G401.6 (cell line): ENCODE results near the gene BOD1L2.

ENCODE experiments used
- FAIRE-seq: peaks from 2 replicates; lab custom pipeline; 2012; peaks lifted over from hg19 to GRCh38; lab: Jason Lieb, UNC

BOD1L2 gene

GRCh38 chr18:57150081-57150480 is 3.2 kb downstream of the BOD1L2 start:
- FAIRE-seq = no peak

- no peak for FAIRE-seq
Observed at GRCh38 chr18:57150828-57151227, 3.9 kb downstream of the BOD1L2 start.

GRCh38 chr18:57154191-57154830 is 7.4 kb downstream of the BOD1L2 start:
- no peak for FAIRE-seq

- no peak for FAIRE-seq
Observed at GRCh38 chr18:57164401-57164800, 17.5 kb downstream of the BOD1L2 start.

GRCh38 chr18:57167617-57168308 is 20.9 kb downstream of the BOD1L2 start:
- FAIRE-seq = no peak

- no peak for FAIRE-seq
Observed at GRCh38 chr18:57171026-57171425, 24.1 kb downstream of the BOD1L2 start.

- no peak for FAIRE-seq
Observed at GRCh38 chr18:57175532-57175931, 28.6 kb downstream of the BOD1L2 start.

GRCh38 chr18:57185434-57185833 is 38.5 kb downstream of the BOD1L2 start:
- no peak for FAIRE-seq

GRCh38 chr18:57188851-57189557 is 42.1 kb downstream of the BOD1L2 start:
- FAIRE-seq = no peak

GRCh38 chr18:57190026-57190425 is 43.1 kb downstream of the BOD1L2 start:
- no peak for FAIRE-seq

GRCh38 chr18:57194070-57194469 is 47.2 kb downstream of the BOD1L2 start:
- no peak for FAIRE-seq

GRCh38 chr18:57194622-57195021 is 47.7 kb downstream of the BOD1L2 start:
- no peak for FAIRE-seq

- no peak for FAIRE-seq
Observed at GRCh38 chr18:57195341-57195740, 48.5 kb downstream of the BOD1L2 start.

- FAIRE-seq = no peak
Observed at GRCh38 chr18:57197261-57197660, 50.4 kb downstream of the BOD1L2 start.

GRCh38 chr18:57198073-57198472 is 51.2 kb downstream of the BOD1L2 start:
- FAIRE-seq = no peak
